HG03097 (cell line): Measurements from ENCODE around the gene SUN5.
A peak's percentile ranks its signal among the peaks of the same experiment; 100 is the strongest.
"Not testable (repeated sequence)": the region's sequence is repeated elsewhere in the genome, so short reads cannot be mapped to it uniquely, and the experiment has no call there.

Source experiments
- ATAC-seq: cut with Tn5 transposase; IDR thresholded peaks from one replicate; pipeline ENCODE4 v1.9.1; 2021; ENCODE audit not compliant: unreplicated experiment, low FRiP score

SUN5 gene

DNA sequence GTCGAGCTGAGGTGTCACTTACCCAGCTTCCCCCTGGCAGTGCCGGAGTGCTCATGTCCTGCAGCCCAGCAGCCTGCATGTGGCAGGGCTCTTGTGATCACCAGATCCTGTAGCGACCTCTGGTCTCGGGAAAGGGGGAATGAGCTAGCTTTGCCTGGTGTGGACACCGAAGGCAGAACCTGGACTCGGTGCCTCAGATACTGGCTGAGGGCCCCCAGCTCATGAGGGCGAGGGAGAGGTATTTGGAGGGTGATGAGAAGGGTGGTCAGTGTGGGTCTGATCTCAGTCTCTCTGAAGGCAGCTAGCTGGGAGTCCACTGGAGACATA is 26.3 kb downstream of the SUN5 start:
- ATAC-seq: no peak

GRCh38 chr20:32977281-32978008 is 26.8 kb downstream of the SUN5 start:
- ATAC-seq: no peak

- no peak for ATAC-seq
Observed at GRCh38 chr20:32976746-32977145, 27.5 kb downstream of the SUN5 start.

DNA sequence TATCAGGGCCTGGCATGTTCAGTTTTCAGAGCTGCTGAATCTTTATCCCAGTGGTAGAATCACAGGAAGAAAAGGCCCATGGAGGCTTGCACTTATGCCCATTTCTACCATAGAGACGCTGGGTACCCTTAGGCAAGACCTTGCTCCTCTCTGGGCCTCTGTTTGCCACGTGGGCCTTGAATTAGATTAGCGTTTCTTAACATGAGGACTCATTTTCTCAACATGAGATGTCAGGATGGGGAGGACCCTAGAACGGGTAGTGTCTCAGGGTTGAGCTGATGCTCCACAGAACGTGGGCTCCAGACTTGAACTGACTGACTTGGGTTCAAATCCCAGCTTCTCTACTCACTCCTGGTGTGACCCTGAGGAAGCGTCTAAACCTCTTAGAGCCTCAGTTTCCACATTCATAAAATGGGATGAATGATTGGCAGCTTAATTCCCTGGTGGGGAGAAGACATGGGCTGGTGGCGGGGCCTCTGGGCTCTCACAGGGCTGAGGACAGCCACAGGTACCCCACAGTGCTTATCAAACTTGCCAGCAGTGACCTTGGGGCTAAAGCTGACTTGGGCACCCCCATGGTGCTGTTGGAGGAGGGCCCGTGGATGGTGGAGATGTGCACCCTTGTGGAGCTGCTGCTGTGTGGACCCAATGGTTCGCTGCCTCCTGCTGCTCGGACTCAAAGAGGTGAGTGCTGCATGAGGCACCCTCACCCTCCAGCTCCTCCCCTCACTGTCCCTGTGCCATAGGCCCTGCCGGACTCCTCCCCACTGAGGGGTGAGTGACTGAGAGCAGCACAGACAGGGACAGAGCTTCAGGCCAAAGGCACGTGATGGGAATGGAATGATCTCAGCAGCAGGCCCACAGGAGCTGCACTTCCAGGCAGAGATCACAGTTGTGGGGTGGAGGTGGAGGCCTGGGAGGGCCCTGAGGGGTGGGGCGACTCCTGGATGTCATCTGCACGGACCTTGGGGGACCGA is 28.2 kb downstream of the SUN5 start:
- ATAC-seq: no peak

DNA sequence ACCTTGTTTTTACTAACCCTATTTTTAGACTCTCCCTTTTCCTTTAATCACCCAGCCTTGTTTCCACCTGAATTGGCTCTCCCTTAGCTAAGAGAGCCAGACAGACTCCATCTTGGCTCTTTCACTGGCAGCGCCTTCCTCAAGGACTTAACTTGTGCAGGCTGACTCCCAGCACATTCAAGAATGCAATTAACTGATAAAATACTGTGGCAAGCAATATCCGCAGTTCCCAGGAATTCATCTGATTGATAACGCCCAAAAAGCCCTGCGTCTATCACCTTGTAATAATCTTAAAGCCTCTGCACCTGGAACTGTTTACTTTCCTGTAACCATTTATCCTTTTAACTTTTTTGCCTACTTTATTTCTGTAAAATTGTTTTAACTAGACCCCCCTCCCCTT is 29.1 kb downstream of the SUN5 start:
- not testable (repeated sequence) for ATAC-seq

- not testable (repeated sequence) for ATAC-seq
Observed at GRCh38 chr20:32974204-32975064, 29.8 kb downstream of the SUN5 start.

DNA sequence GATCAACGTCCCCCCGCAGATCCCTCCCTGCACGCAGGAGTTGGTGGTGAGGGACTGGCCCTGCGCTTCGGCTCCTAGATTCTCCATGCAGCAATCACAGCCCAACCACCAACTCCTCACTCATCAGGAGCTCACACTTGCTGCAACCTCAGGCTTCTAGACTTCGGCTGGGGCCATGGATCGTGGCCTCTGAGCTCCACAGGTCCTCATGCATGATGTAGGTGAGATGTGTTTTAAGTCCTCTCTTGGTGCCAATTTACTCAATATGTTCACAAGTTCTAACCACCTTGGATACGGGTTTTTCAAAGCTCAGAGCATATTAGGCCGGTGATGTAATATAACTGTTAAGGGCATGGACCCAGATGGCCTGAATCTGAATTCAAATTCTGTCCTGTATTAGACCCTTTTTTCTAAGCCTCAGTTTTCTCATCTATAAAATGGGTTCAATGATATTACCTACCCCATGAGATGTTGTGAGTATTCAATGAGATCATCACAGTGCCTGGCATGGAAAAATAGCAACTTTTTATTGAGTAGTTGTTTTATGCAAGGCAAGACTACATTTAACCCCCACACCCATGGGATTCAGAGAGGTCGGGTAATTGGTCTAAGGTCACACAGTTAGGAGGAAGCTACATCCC is 31.0 kb downstream of the SUN5 start:
- no peak for ATAC-seq

DNA sequence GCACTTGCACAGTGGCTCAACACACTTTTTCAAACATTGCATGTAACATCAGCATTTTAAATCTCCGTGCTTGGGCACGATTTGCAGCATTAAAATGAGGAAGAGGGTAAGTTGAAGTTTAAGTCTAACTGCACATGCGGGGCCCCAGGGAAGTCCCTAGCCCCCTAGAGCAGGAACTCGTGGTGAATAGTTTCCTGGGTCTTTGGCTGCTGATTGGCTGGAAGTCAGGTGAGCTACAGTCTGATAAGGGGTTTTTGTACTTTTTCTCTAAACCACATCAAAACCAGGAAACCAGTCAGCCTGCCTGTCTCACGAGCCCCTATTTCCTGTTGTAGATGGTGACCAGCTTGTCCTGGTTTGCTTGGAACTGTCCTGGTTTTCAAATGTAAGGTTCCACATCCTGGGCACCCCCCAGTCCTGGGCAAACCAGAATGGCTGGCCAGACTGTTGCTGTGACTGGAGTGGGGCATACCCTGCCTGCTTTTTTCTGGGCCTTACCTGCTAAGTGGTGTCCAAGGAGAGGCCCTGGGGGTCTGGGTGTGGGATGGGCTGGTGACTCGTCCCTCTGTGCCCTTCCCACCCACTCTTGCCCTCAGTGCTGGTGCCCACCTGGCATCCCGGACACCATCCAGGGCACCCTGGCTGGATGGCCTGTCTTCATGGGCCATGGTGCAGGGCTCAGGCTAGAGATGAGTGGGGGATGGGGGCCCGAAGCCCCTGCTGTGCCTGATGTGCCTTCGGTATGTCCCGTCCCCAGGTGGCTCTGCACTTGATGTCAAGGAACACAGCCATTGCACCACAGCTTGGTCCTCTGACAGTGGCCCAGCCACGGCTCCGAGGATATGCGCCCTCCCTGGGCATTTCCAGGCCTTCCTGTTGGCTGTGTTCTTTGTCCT is 31.8 kb downstream of the SUN5 start:
- ATAC-seq: peak; percentile 59

DNA sequence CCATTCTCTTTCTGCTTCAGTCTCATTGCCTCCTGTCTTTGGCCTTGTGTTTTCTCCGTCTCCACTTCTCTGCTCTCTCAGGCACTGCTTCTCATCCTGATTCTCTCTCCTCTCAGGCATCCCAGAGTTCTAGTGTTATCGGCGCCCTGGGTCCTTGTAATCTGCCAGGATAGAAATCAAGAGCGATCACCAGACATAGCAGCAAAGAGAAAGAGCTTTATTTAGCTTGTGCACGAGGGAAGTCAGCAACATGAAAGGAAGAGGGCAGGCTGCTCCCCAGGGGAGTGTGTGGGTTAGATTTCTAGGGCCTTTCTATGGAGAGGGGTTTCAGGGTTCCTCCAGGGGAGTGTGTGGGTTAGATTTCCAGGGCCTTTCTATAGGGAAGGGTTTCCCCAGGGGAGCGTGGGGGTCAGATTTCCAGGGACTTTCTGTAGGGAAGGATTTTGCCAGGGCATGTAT is 32.5 kb downstream of the SUN5 start:
- peak; percentile 17 for ATAC-seq

DNA sequence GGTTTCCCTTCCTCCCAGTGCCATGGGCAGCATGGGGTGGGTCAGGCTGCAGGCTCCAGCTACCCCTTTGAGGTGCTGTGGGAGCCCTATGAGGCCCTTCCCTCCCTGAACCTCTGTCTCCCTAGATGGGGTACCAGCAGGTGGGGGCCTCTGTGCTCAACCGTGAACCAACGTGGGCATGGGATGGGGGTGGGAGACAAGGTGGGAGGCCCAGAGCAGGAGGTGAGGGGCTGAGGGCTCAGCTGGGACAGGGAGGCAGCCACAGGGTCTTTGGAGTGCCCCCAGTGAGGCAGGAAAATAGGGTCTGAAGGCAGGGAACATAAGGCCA is 33.3 kb downstream of the SUN5 start:
- no peak for ATAC-seq

GRCh38 chr20:32970115-32970972 is 33.9 kb downstream of the SUN5 start:
- no peak for ATAC-seq

- ATAC-seq: no peak
Observed at GRCh38 chr20:32969356-32970114, 34.7 kb downstream of the SUN5 start.

DNA sequence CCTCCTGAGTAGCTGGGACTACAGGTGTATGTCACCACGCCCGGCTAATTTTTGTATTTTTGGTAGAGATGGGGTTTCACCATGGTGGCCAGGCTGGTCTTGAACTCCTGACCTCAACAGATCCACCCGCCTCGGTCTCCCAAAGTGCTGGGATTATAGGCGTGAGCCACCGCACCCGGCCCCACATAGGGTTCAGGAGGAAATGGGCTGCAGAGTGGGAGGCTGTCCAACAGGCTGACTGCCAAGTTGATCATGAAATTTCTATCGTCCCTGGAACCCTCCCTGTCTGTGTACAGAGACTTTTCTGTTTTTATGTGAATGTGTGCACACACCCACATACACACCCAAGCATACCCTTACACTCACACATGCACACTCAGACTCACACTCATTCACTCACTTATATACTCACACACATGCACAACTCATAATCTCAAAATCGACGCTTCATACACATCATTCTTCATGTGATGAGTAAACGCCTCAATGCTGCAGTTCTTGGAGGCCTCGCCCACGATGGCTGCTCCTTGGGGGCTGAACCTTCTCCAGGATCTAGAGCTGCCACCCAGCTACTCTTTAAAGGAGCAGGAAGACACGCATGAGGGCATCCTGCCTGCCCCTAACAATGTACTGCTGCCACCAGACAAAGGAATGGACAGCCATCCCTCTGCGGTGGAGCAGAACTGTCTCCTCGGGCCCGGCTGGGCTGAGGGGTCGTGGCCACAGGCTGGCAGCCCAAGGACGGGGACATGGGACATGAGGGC is 35.6 kb downstream of the SUN5 start:
- no peak for ATAC-seq

- ATAC-seq: no peak
Observed at GRCh38 chr20:32967961-32968457, 36.2 kb downstream of the SUN5 start.

GRCh38 chr20:32966881-32967781 is 37.1 kb downstream of the SUN5 start:
- ATAC-seq: no peak

GRCh38 chr20:32966382-32966781 is 37.9 kb downstream of the SUN5 start:
- ATAC-seq: no peak
